Stimulated activated CD4-positive, alpha-beta T cell treated with anti-CD3 and anti-CD28 coated beads, Interleukin-2, amount 100 ng/mL, for 4 hours (primary cell): ENCODE results near the gene TPST2.
"Not testable (repeated sequence)": the region's sequence is repeated elsewhere in the genome, so short reads cannot be mapped to it uniquely, and the experiment has no call there.

Experiments
- DNase-seq: peaks from one replicate; pipeline ENCODE4 v3.0.0-alpha.2; 2020; ENCODE audit warnings: low read depth

Gene TPST2

DNA sequence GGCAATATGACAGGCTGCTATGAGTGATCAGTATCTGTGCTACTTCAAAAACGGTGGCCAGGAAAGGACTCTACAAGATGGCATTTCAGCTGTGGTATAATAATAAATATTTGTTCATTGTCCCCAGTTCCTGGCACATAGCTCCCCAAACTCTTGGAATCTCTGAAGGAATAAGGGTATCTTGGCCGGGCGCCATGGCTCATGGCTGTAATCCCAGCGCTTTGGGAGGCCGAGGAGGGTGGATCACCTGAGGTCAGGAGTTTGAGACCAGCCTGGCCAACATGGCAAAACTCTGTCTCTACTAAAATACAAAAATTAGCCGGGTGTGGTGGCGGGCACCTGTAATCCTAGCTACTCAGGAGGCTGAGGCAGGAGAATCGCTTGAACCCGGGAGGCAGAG, 61.4 kb downstream of the TPST2 start:
- DNase-seq, result not testable (repeated sequence)

DNA sequence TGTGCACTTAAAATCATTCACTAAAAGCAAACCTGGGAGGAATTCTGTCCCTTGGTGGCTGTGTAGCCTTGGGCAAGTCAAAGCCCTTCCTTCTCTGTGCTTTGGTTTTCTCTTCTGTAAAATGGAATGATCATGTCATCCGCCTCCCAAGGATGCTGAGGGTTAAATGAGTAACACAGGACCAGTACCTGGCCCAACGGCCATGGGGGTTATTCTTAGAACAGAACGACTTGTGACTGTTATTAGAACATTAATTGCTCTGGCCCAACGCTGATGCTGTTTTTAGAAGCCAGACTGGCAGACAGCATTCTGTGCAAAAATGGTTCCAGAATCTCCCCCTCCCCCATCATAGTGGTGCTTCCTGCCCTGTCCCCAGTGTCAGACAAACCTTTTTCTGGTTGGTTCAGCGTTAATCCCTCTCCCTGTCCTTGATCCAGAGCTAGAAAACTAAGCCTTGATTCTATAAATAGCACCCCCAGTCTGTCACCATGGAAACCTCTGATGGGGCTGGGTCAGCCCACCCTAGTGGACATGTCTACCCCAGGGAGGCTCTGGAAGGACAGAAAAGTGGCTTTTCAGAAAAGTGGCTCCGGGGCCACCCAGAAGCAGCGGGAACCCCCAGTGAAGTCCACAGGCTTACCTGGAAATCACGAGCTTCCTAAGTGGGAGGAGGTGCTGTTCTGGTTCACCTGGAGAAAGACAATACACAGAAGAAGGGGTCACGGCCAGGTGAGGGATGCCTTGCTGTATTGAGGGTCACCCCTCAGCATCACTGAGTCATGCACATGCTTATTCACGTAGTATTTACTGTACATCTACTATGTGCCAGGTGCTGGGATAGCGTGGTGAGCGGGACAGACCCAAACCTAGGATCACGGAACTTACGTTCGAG, 62.1 kb downstream of the TPST2 start:
- no peak for DNase-seq

DNA sequence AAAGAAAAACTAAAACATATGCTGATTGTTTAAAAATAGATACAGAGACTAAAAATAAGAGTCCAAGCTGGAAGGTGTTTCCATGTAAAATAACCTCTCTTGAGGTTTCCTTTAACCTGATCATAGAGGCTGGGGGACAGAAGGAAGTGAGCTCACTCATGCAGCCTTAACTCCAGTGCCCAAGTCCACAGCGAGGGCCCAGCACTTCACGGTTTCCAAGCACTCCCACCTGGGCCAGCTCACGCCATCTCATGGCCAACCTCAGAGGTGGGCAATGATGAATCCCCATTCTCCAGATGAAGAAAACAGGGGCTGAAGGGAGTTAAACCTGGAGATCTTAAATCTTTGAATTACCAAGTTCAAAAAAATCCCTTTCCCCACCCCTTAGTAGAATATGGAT, 62.8 kb downstream of the TPST2 start:
- DNase-seq, result no peak

DNA sequence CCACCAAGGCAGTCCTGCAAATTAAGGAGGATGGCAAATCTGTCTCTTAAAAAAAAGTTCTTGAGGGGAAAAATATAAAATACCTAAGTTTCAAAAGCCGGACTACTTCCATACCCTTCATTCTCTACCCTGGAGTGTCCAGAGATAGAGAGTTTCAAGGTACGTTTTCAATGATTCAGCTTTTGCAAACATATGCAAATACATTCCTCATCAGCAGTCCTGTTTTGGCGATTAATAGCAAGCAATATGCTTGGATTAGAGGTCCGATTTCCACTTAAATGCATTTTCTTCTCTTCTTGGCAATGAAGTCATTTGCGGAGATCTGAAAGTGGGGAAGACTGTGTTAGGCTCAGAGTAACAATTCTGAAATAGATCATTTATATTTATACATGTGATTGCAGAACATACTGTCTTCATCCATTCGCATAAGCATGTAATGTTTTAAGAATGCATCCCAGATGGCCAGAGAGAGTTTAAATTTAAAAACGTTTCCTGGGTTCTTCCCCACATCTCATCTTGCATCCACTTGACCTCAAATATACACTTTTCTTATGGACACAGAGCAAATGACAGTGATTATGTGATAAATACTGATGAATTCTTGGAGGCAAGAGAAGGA, 63.9 kb downstream of the TPST2 start:
- no peak for DNase-seq

DNA sequence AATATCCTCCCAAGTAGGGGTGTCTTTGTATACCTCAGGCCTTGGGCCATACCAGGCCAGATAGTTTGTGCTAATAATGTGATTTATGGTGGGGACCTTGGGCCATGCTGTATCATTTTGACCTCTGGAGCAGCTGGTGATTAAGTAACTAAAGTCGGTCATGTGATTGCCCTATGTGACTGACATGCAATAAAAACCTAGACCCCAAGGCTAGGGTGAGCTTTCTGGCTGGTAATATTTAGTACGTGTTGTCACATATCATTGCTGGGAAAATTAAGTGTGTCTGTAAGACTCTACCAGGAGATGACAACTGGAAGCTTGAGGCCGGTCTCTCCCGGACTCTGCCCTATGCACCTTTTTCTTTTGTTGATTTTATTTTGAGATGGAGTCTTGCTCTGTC, 65.1 kb downstream of the TPST2 start:
- no peak for DNase-seq

DNA sequence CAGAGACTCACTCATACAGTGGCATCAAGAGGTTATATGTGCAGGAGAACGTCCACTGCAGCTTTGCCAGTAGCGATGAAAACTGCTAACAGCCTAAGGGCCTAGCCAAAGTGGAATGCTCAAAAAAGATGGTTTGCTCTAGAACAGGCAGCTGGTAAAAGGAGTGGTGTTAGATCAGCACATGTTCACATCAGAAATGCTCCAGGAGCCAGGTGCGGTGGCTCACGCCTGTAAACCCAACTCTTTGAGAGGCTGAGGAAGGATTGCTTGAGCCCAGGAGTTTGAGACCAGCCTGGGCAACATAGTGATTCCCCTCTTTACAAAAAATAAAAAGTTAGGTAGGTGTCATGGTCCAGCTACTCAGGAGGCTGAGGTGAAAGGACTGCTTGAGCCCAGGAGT, 67.3 kb downstream of the TPST2 start:
- DNase-seq, result no peak

DNA sequence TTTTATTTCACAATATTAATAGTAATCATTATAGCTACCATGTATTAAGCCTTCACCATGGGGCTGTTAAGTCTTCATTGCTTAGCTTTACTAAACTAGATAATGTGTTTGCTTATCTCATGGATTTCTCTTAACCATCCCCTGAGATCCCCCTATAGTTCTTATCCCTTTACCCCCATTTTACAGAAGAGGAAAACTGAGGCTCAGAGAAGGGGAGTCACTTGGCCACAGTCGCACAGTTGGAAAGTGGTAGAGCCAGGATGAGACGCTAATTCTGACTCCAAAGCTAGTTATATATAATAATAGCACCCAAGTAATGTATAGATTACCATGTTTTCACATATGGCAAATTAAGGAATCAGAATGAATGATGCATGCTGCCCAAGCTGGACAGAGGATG, 67.9 kb downstream of the TPST2 start:
- DNase-seq, result no peak

DNA sequence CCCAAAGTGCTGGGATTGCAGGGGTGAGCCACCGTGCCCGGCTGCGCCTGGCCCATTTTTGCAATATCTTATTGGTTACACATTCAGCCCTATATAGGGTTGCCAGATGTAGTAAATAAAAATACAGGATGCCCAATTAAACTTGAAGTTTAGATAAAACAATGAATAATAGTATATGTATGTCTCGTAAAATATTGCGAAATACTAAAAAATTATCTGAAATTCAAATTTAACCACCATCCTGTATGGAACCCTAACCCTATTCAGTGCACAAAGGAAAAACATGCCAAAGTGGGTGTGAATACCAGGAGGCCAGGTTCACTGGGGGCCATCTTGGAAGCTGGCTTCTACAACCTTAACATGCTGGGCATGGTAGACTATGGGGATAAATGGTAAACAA, 72.5 kb downstream of the TPST2 start:
- no peak for DNase-seq

DNA sequence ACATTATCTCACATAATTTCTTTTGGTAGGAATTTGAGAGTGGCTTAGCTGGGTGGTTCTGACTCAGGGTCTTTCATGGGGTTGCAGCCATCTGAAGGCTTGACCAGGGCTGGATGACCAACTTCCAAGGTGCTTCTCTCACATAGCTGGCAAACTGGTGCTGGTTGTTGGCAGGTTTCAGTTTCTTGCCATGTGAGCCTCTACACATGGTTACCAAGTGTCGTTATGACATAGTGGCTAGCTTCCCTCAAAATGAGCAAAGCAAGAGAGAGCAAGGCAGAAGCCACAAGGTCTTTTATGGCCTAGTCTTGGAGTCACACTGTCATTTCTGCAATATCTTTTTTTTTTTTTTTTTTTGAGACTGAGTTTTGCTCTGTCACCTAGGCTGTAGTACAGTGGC, 73.4 kb downstream of the TPST2 start:
- DNase-seq, result no peak

DNA sequence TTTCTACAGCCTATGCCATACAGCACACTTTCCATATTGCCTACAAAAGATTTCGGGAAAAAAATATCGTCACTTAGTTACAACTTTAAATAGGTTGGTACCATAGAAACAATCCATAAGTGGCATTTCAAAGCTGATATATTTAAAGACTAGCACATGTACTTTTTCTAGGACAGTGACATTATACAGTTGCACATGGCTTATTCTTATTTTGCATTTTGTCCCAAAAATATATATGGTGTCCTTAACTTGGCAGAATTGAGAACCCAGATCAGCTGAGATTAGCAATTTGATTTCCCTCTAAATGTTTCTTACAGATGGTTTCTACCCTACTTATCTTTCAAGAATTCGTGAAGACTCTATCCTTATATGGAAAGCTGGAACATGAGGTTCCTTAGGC, 74.0 kb downstream of the TPST2 start:
- DNase-seq, result no peak

DNA sequence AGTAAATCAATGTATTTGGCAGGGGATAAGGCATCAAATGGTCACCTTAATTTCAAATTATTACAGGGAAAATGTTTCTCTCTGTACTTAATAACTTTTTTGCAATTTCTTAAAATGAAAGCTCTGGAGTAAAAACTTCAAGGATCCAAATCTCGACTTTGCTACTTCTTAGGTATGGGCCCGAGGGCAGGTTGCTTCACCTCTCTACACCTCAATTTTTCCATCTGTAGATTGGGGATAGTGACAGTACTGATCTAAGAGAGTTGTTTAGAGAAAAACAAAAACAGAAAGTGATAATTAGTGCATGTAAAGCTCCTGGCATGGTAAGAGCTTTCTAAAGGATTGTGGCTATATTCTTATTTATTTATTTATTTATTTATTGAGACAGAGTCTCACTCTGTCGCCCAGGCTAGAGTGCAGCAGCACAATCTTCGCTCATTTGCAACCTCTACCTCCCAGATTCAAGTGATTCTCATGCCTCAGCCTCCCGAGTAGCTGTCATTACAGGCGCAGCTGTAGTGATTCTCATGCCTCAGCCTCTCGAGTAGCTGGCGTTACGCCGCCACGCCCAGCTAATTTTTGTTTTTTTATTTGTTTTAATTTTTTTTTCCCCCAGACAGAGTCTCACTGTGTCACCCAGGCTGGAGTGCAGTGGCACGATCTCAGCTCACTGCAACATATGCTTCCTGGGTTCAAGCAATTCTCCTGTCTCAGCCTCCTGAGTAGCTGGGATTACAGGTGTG, 75.3 kb downstream of the TPST2 start:
- no peak for DNase-seq

DNA sequence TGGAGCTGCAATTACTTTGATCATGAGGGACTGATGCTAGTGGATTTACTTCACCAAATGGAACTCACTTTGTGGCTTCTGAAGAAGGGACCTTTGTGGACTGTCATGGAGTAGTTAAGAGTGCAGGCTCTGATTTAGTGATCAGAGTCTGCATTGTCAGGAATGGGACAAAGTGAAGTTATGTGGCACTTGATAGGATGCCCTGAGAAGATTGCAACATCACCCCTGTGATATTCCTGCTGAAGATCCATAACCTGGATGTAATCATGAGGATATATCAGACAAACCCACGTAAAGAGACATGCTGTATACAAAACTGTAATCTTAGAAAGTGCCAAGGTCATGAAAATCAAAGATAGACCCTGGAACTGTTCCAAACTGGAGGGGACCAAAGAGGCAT, 76.1 kb downstream of the TPST2 start:
- no peak for DNase-seq

DNA sequence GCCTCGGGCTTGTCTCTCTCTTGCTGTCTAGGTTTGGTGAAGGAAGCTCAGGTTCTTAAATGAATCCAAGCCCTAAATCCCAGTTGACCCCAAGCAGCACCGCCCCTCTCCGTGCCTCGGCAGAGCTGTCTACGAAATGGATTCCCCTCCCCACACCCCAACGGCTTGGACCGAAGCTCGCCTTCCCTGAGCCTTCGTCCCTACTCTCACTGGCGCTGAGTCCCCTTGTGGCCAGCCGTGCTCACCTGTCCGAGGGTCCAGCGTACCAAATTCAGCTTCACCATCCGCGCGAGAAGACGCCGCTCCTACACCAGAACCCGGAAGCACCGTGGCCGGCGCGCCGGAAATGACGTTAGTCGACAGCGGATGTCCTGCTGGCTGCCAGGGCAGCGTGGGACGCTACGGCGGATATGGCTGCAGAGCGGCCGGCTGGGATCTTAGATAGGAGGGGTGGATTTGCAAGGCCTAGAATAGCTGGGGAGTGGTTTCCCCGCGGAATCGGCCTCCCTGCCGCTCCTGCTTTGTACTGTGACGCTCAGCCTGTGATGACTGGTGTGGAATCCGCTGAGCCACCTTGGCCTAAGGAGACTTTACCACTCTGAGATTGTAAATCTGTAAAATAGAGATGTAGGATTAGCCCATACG, 77.7 kb downstream of the TPST2 start, which contains the start of gene TFIP11:
Gene TFIP11 (minus strand): TSS at position 325 of the 645 bp plus-strand sequence. CDS start 2,201 bp downstream, outside the sequence.
- peak; percentile 85 for DNase-seq

DNA sequence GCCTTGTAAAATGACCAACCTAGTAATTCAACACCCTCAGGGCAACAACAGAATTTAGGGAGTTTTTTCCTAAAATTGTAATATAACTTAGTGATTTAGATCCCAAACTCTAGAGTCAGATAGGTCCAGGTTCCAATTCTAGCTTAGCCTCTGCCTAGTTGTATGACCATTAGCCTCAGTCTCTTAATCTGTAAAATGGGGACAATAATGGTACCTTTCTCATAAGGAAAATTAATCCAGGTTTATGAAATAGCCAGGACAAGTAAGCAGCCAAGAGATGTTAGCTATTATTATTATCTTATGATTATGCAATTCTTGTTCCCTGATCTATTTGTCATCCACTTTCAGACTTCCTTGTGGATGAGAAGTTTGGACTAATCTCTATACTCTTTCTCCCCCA, 81.8 kb downstream of the TPST2 start:
- DNase-seq, result no peak

DNA sequence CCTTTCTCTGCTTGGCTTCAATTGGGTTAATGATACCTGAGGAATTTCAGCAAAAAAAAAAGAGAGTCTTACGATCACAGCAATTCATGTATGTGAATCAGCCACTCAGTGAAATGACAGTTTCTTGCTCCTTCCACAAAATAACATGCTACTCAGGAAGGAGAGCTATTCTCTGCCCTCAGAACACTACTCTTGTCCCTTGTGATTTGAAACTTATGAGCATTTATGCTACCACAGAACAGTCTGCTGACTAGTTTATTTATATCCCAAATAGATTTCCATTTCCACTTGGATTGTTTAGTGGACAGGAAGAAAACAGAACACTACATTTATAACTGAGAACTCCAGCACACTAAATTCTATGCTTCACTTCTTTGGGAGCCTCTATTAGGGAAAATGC, 86.2 kb downstream of the TPST2 start:
- no peak for DNase-seq

DNA sequence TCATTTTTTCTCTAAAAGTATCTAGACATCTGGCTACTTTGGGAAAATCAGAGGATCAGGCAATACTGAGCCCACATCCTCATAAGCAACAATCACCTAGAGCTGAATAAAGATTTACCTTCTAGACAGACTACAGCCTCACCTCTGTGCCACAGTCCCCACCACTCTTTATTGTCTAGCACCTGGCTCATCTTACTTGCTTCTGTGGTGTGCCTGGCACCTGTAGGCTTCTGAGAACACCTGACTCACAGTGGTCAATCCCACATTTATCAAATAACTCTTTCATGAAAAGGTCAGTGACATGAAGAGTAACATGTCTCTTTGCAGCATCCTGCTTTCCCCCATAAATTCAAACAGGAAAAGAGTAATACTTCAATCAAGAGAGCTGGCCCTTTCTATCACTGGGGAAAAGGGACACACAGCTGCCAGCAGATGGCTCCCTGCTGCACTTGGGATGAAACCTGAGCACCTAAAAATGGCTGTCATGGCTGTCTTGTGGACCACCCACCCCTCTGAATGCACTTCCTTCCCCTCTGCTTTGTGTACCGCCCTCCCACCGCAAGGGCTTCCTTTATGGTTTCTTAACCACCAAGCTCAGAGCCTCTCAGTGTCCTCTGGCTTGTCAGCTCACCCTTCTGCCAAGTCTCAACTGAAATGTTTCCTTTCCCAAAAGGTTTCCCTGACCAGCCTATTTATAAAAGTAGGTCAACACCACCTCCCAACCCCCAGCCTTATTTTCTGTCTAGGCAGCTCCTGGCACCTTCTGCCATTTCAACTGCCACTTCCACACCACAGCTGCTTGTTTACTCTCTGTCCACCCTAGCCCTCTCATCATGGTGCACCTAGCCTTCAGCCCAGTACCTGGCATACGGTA, 87.0 kb downstream of the TPST2 start:
- peak; percentile 23 for DNase-seq

DNA sequence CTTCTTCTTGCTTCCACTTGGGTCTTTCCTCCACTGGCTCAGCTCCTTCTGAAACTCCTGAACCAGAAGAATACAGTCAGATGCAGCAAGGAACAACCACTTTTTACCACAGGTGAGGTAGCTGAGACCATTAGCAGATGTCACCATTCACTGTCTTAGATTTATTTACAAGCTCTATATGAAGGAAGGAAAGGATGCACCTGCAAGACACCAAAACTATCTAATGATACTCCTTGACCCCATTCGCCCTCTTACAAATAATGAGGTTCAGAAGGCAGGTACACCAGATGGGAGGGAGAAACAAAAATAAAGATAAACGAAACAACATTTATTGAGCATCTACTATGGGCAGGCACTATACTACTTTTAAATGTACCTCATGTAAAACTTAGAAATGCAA, 87.9 kb downstream of the TPST2 start:
- DNase-seq, result no peak

DNA sequence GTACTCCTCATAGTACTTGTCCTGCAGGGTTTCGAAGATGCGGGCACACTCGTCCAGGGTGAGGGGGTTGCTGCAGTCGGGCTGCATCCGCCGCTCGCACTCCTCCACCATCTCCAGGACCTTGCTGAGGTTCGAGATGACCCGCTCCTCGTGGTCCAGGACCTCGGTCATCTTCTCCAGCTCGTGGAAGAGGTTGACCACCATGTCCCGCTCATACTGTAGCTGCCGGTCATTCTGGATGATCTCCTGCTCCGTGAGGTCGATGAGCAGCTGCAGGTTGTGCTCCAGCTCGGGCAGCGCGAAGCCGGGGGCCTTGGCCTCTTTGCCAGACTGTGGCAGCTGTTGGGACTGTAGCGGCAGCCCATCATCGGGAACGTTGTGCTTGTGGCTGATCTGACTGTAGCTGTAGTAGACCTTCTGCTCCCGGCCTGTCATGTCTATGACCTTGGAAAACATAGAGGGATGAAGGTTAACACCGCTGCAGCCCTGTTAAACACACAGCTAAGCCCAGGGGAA, 90.7 kb downstream of the TPST2 start:
- DNase-seq, result no peak

DNA sequence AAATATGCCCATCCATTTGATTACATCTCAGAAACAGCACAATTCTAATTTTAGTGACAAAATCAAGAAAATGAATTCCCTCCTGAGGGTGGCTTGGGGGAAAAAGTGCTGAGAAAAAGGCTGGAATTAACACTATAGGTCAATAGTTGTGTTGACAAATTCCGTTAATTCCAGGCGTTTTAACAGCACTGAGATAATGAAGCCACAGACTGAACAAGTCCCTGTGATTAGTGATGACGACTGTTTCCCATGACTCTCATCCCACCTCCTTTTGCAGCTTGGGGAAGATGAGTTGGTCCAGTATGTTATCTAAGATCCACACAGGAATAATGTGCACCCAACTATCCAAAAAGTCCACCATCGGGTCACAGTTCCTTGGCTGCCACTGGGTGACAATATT, 93.5 kb downstream of the TPST2 start:
- DNase-seq, result no peak

DNA sequence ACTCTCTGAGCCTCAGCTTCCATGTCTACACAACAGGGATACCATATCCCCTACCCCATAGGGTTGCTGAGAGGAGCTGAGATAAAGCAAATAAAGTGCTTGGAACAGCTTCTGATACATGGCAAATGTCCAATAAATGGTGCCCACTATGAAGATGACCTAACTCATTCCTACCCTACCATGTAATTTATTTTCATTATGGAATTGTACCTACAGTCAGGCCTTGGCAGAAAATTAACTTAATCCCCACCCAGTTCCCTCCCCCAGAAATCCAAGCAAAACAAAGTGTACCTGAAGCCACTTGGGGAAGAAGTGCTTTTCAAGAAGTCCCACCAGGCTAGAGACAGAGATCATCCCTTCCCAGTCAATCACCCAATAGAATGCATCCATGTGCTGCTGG, 95.4 kb downstream of the TPST2 start:
- no peak for DNase-seq

DNA sequence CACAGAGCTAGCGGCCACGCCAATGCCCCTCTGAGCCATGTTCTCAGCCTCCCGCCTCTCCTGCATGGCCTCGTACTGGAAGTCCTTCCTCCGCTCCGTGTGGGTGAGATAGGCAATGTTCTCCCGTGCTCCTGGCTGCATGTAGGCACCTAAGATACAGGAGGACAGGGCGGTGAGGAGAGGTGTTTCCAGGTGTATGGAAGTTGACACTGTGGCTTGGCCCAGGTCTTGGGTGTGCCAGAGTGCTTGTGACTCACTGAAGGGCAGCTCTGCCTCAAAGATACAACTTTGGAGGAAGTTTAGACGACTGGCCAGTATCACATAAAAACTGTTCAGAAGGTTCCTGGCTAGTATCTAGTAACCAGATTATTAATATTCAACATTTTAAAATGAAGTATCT, 97.7 kb downstream of the TPST2 start:
- DNase-seq, result no peak
